H9 (cell line): ENCODE data around the gene EPHA2. TPM values are rescaled to one million over a fixed set of nuclear protein-coding genes. Genes with fewer than 3 reads are reported as not detected.
A peak's percentile ranks its signal among the peaks of the same experiment; 100 is the strongest.

Experiments
- DNase-seq: peaks from one replicate; pipeline ENCODE4 v3.0.0-alpha.2; 2017
- H2AFZ ChIP-seq: one replicate; pipeline ENCODE4 v1.6.1; 2013; ENCODE audit warnings: mild to moderate bottlenecking, low read length, control low read depth, moderate library complexity
- H2AK5ac ChIP-seq: 2 replicates; pipeline ENCODE4 v1.6.1; 2013; ENCODE audit warnings: low read length, control low read depth, mixed read lengths; ENCODE audit not compliant: insufficient read length
- H2BK120ac ChIP-seq: one replicate; pipeline ENCODE4 v1.6.1; 2013; ENCODE audit warnings: low read depth, mild to moderate bottlenecking, low read length, control low read depth, inconsistent platforms; ENCODE audit not compliant: poor library complexity, severe bottlenecking
- H2BK12ac ChIP-seq: 2 replicates; pipeline ENCODE4 v1.6.1; 2013; ENCODE audit warnings: low read length, control low read depth, mixed read lengths, low read depth; ENCODE audit not compliant: insufficient read length
- H2BK15ac ChIP-seq: 2 replicates; pipeline ENCODE4 v1.6.1; 2013; ENCODE audit warnings: low read depth, low read length, control low read depth
- H2BK20ac ChIP-seq: one replicate; pipeline ENCODE4 v1.6.1; 2013; ENCODE audit warnings: low read depth, mild to moderate bottlenecking, low read length, control low read depth, inconsistent platforms; ENCODE audit not compliant: poor library complexity, severe bottlenecking
- H2BK5ac ChIP-seq: 2 replicates; pipeline ENCODE4 v1.6.1; 2013; ENCODE audit warnings: low read length, control low read depth, mixed read lengths; ENCODE audit not compliant: insufficient read length
- H3K14ac ChIP-seq: 2 replicates; pipeline ENCODE4 v1.6.1; 2013; ENCODE audit warnings: low read length, control low read depth; ENCODE audit not compliant: insufficient read depth
- H3K18ac ChIP-seq: 2 replicates; pipeline ENCODE4 v1.6.1; 2013; ENCODE audit warnings: low read depth, mild to moderate bottlenecking, mixed read lengths, low read length, control low read depth; ENCODE audit not compliant: insufficient read length
- H3K23ac ChIP-seq: 2 replicates; pipeline ENCODE4 v1.6.1; 2013; ENCODE audit warnings: low read length, control low read depth, mixed read lengths, low read depth; ENCODE audit not compliant: insufficient read length
- H3K23me2 ChIP-seq: 2 replicates; pipeline ENCODE4 v1.6.1; 2013; ENCODE audit warnings: low read depth, mild to moderate bottlenecking, mixed read lengths, low read length, control low read depth; ENCODE audit not compliant: insufficient read length, poor library complexity, severe bottlenecking
- H3K27ac ChIP-seq: 2 replicates; pipeline ENCODE4 v1.5.1; 2013; ENCODE audit warnings: low read length, control low read depth, mixed read lengths, low read depth; ENCODE audit not compliant: insufficient read length
- H3K27me3 ChIP-seq: 2 replicates; pipeline ENCODE4 v1.6.1; 2013; ENCODE audit warnings: low read length, control low read depth, inconsistent platforms; ENCODE audit not compliant: insufficient read depth
- H3K4ac ChIP-seq: 2 replicates; pipeline ENCODE4 v1.6.1; 2013; ENCODE audit warnings: low read depth, mild to moderate bottlenecking, control low read depth, inconsistent platforms, low read length, moderate library complexity
- H3K4me1 ChIP-seq: 2 replicates; pipeline ENCODE4 v1.6.1; 2013; ENCODE audit warnings: low read length, control low read depth, inconsistent platforms; ENCODE audit not compliant: insufficient read depth
- H3K4me2 ChIP-seq: 2 replicates; pipeline ENCODE4 v1.6.1; 2013; ENCODE audit warnings: low read length, control low read depth, mixed read lengths; ENCODE audit not compliant: insufficient read length, insufficient read depth
- H3K56ac ChIP-seq: 2 replicates; pipeline ENCODE4 v1.6.1; 2013; ENCODE audit warnings: low read depth, mild to moderate bottlenecking, mixed read lengths, low read length, control low read depth; ENCODE audit not compliant: insufficient read length
- H3K79me1 ChIP-seq: 2 replicates; pipeline ENCODE4 v1.6.1; 2013; ENCODE audit warnings: low read depth, mild to moderate bottlenecking, moderate library complexity, low read length, control low read depth, inconsistent platforms; ENCODE audit not compliant: insufficient read depth, poor library complexity, severe bottlenecking
- H3K79me2 ChIP-seq: 2 replicates; pipeline ENCODE4 v1.6.1; 2013; ENCODE audit warnings: low read length, control low read depth, inconsistent platforms; ENCODE audit not compliant: insufficient read depth
- H3K9ac ChIP-seq: 2 replicates; pipeline ENCODE4 v1.6.1; 2013; ENCODE audit warnings: low read length, control low read depth, mixed read lengths; ENCODE audit not compliant: insufficient read length; ENCODE audit errors: extremely low read depth
- H3K9me3 ChIP-seq: one replicate; pipeline ENCODE4 v1.6.1; 2013; ENCODE audit warnings: low read depth, low read length, inconsistent platforms; ENCODE audit not compliant: control insufficient read depth
- H3T11ph ChIP-seq: one replicate; pipeline ENCODE4 v1.6.1; 2013; ENCODE audit warnings: mild to moderate bottlenecking, low read length, control low read depth, inconsistent platforms
- H4K20me1 ChIP-seq: one replicate; pipeline ENCODE4 v1.6.1; 2013; ENCODE audit not compliant: control insufficient read depth, insufficient read length, insufficient read depth
- H4K5ac ChIP-seq: 2 replicates; pipeline ENCODE4 v1.6.1; 2013; ENCODE audit warnings: low read depth, mild to moderate bottlenecking, mixed read lengths, low read length, control low read depth; ENCODE audit not compliant: insufficient read length
- H4K8ac ChIP-seq: replicated peaks from 2 replicates; pipeline ENCODE4 v1.6.1; 2013; ENCODE audit warnings: low read length, control low read depth, mixed read lengths, low read depth; ENCODE audit not compliant: insufficient read length
- H4K91ac ChIP-seq: 2 replicates; pipeline ENCODE4 v1.6.1; 2013; ENCODE audit warnings: low read depth, mild to moderate bottlenecking, moderate library complexity, mixed read lengths, low read length, control low read depth; ENCODE audit not compliant: insufficient read length
- H3K27ac Mint-ChIP-seq, 3 experiments: 2 replicates in 2 of 3; 3 replicates in 1 of 3; pipeline ENCODE4 v1.8.0; 2020 to 2021; ENCODE audit warnings: mixed read lengths in 3 of 3, mild to moderate bottlenecking in 1 of 3, moderate library complexity in 1 of 3
- H3K27me3 Mint-ChIP-seq: 2 replicates; pipeline ENCODE4 v1.8.0; 2021; ENCODE audit warnings: low read depth, mild to moderate bottlenecking, moderate library complexity, mixed read lengths
- H3K36me3 Mint-ChIP-seq, 3 experiments: 2 replicates in 2 of 3; 3 replicates in 1 of 3; pipeline ENCODE4 v1.8.0; 2020 to 2021; ENCODE audit warnings: low read depth in 3 of 3, mixed read lengths in 3 of 3; ENCODE audit not compliant: insufficient read depth in 1 of 3
- H3K4me1 Mint-ChIP-seq, 2 experiments: 2 replicates each; pipeline ENCODE4 v1.8.0; 2020; ENCODE audit warnings: mixed read lengths in 2 of 2
- H3K4me3 Mint-ChIP-seq, 2 experiments: 2 replicates in 1 of 2; 3 replicates in 1 of 2; pipeline ENCODE4 v1.8.0; 2020 to 2021; ENCODE audit warnings: mild to moderate bottlenecking in 2 of 2, mixed read lengths in 2 of 2, moderate library complexity in 1 of 2
- H3K9me3 Mint-ChIP-seq, 2 experiments: 2 replicates in 1 of 2; 3 replicates in 1 of 2; pipeline ENCODE4 v1.8.0; 2020; ENCODE audit warnings: mild to moderate bottlenecking in 2 of 2, mixed read lengths in 2 of 2, moderate library complexity in 1 of 2
- WGBS: extraction: QIAGEN DNeasy Blood & Tissue Kit; methylation state at CpG from one replicate; pipeline ENCODE4 v1.1.7; 2013; ENCODE audit warnings: missing lambda C conversion rate, low lambda C conversion rate, mixed read lengths; ENCODE audit not compliant: insufficient read length; ENCODE audit errors: extremely low coverage; 5-methylcytosine and 5-hydroxymethylcytosine counted together
- total RNA-seq: library from RNA; stranded (reverse); gene quantifications from 2 replicates; pipeline ENCODE4 v1.2.1, GENCODE V29; 2021
- TF ChIP-seq, protein P1 (sequence below): fragments of 200-600 bp; sonication (generic); conservative IDR thresholded peaks from 3 replicates; pipeline ENCODE4 v1.8.0; 2021; ENCODE audit warnings: antibody characterized with exemption, mild to moderate bottlenecking

EPHA2 gene
- total RNA-seq, 1 experiment from 2014 or later, result 33.1 TPM

DNA sequence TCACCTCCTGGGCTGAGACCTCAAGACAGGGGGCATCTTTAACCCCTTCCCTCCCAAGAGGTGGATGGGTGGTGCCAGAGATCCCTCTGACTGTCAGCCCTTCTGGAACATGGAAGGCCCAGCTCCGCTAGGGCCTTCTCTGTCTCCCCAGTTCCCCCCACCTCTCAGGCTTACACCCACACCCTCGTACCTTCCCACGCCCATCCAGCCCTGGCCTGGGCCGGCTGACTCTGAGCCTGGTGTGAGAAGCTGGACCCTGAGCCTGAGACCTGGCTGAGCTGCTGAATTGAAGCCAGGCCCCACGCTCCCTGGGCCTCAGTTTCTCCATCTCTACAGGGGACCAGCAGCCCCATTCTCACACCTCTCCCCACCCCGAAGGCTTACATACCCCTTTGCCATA lies 5.4 kb downstream of the EPHA2 start:
- Mint-ChIP-seq H3K36me3 (peaks cover 21 to 46% (median 22%) of the 10 kb centered on the region in 3 experiments; a peak in 6 of 7 replicates), H3K4me3 (no peak overlapping the region), H3K9me3 (no peaks in the 10 kb centered on the region), H3K27me3 (peaks cover 1% of the 10 kb centered on the region; the same call in 1 of the 2 replicates), H3K27ac (0 out of 7 replicates have a peak overlapping the region, but pooled peaks of 1 of the 3 experiments have one; percentile 76), H3K4me1 (peaks cover 56% of the 10 kb centered on the region in 2 experiments)
- no peak overlapping the region for H4K91ac ChIP-seq
- no peak overlapping the region for H3K27ac ChIP-seq
- H3K4me1 ChIP-seq, result peaks cover 14% of the 10 kb centered on the region; the same call in 1 of the 2 replicates
- DNase-seq, result no peak
- no peak overlapping the region for H2BK12ac ChIP-seq
- 0 out of 2 replicates have a peak overlapping the region, but pooled peaks have one; percentile 15 for H3K14ac ChIP-seq
- no peak overlapping the region for H3T11ph ChIP-seq
- TF ChIP-seq, protein P1, sequence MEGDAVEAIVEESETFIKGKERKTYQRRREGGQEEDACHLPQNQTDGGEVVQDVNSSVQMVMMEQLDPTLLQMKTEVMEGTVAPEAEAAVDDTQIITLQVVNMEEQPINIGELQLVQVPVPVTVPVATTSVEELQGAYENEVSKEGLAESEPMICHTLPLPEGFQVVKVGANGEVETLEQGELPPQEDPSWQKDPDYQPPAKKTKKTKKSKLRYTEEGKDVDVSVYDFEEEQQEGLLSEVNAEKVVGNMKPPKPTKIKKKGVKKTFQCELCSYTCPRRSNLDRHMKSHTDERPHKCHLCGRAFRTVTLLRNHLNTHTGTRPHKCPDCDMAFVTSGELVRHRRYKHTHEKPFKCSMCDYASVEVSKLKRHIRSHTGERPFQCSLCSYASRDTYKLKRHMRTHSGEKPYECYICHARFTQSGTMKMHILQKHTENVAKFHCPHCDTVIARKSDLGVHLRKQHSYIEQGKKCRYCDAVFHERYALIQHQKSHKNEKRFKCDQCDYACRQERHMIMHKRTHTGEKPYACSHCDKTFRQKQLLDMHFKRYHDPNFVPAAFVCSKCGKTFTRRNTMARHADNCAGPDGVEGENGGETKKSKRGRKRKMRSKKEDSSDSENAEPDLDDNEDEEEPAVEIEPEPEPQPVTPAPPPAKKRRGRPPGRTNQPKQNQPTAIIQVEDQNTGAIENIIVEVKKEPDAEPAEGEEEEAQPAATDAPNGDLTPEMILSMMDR, result no peak
- no peaks in the 10 kb centered on the region for H3K27me3 ChIP-seq
- H2AK5ac ChIP-seq, result no peak overlapping the region
- no peaks in the 10 kb centered on the region for H3K79me1 ChIP-seq
- no peaks in the 10 kb centered on the region for H4K20me1 ChIP-seq
- H3K18ac ChIP-seq, result no peak overlapping the region
- H3K56ac ChIP-seq, result no peak overlapping the region
- no peak overlapping the region for H2BK120ac ChIP-seq
- no CpG with 5 or more reads among the region's 6 CpGs for WGBS
- H2BK20ac ChIP-seq, result no peak overlapping the region
- H3K9ac ChIP-seq, result no peak overlapping the region
- no peak overlapping the region for H2BK5ac ChIP-seq
- no peak overlapping the region for H2AFZ ChIP-seq
- H4K5ac ChIP-seq, result no peak overlapping the region
- H4K8ac ChIP-seq, result no peak overlapping the region
- H3K9me3 ChIP-seq, result no peaks in the 10 kb centered on the region
- no peak overlapping the region for H3K4ac ChIP-seq
- H3K79me2 ChIP-seq, result peaks cover 37% of the 10 kb centered on the region; the same call in 1 of the 2 replicates
- no peak overlapping the region for H3K23ac ChIP-seq
- H3K23me2 ChIP-seq, result peaks cover 14% of the 10 kb centered on the region
- H2BK15ac ChIP-seq, result no peak overlapping the region
- no peak overlapping the region for H3K4me2 ChIP-seq
